OCI-LY7 (cell line): ENCODE results near the gene GNAQ. TPM values are rescaled to one million over a fixed set of nuclear protein-coding genes. Genes with fewer than 3 reads are reported as not detected.

Experiments
- BruUV-seq: library from RNA; stranded (reverse); fragments of 400-500 nt; replicated peaks from 2 replicates; lab custom pipeline; 2021; lab: Mats Ljungman, UMichigan
- CTCF ChIA-PET: fragments of 300-600 bp; sonication (Branson Sonifier 250); formaldehyde crosslinking; loops from one replicate; lab custom pipeline; 2022; ENCODE audit warnings: antibody characterized with exemption; ENCODE audit not compliant: unreplicated experiment; lab: Charles Lee
- POLR2A ChIA-PET: fragments of 300-600 bp; sonication (Branson Sonifier 250); formaldehyde crosslinking; loops from one replicate; lab custom pipeline; 2022; ENCODE audit warnings: antibody characterized with exemption; lab: Charles Lee
- DNase-seq: peaks from one replicate; pipeline ENCODE4 v3.0.0-alpha.2; 2015; ENCODE audit warnings: low spot score
- H2AFZ ChIP-seq: fragments of 200-600 bp; sonication (generic), shearing (Covaris generic); 2 replicates; pipeline ENCODE4 v1.6.1; 2014; ENCODE audit warnings: mild to moderate bottlenecking, antibody characterized with exemption, low read length, moderate library complexity
- H3K27ac ChIP-seq: fragments of 200-600 bp; sonication (generic); 2 replicates; pipeline ENCODE4 v1.5.1; 2014; ENCODE audit warnings: mixed run types, low read depth, mild to moderate bottlenecking, moderate library complexity, low read length, inconsistent platforms; ENCODE audit not compliant: poor library complexity, severe bottlenecking
- H3K36me3 ChIP-seq: fragments of 200-600 bp; sonication (generic); 2 replicates; pipeline ENCODE4 v1.6.1; 2014; ENCODE audit warnings: mild to moderate bottlenecking, antibody characterized with exemption, low read length, moderate library complexity, mixed read lengths; ENCODE audit not compliant: insufficient read depth
- H3K4me1 ChIP-seq: fragments of 200-600 bp; sonication (generic); 2 replicates; pipeline ENCODE4 v1.5.1; 2014; ENCODE audit warnings: mild to moderate bottlenecking, low read length; ENCODE audit not compliant: insufficient read depth, poor library complexity, severe bottlenecking
- H3K4me2 ChIP-seq: fragments of 200-600 bp; sonication (generic); 2 replicates; pipeline ENCODE4 v1.6.1; 2014; ENCODE audit warnings: mild to moderate bottlenecking, low read length
- H3K4me3 ChIP-seq: fragments of 200-600 bp; sonication (generic); 2 replicates; pipeline ENCODE4 v1.5.1; 2014; ENCODE audit warnings: mild to moderate bottlenecking, low read depth, low read length; ENCODE audit not compliant: poor library complexity, severe bottlenecking
- H3K79me2 ChIP-seq: fragments of 200-600 bp; sonication (generic); 2 replicates; pipeline ENCODE4 v1.6.1; 2016; ENCODE audit warnings: low read depth, mild to moderate bottlenecking, low read length, moderate library complexity, mixed read lengths; ENCODE audit not compliant: insufficient read depth
- H3K9me2 ChIP-seq: fragments of 200-600 bp; sonication (generic); 2 replicates; pipeline ENCODE4 v1.6.1; 2016; ENCODE audit warnings: mild to moderate bottlenecking, low read length, mixed read lengths; ENCODE audit not compliant: insufficient read depth
- H3K9me3 ChIP-seq: fragments of 200-600 bp; sonication (generic); 2 replicates; pipeline ENCODE4 v1.6.1; 2014; ENCODE audit warnings: mild to moderate bottlenecking, mixed run types, low read length, mixed read lengths
- H4K20me1 ChIP-seq: fragments of 200-600 bp; sonication (generic); 2 replicates; pipeline ENCODE4 v1.6.1; 2014; ENCODE audit warnings: mild to moderate bottlenecking, antibody characterized with exemption, low read length, moderate library complexity, mixed read lengths; ENCODE audit not compliant: insufficient read depth
- EZH2phosphoT487 ChIP-seq: fragments of 200-600 bp; sonication (generic); IDR thresholded peaks from 2 replicates; pipeline ENCODE4 v1.6.1; 2018; ENCODE audit warnings: low read depth, borderline replicate concordance, mild to moderate bottlenecking, mixed run types, antibody characterized with exemption, low read length, moderate library complexity, mixed read lengths
- intact Hi-C: fragments of 100-400 bp; cut with micrococcal nuclease; formaldehyde crosslinking; loops from one replicate; pipeline ENCODE4 v1.10.0; 2022; ENCODE audit not compliant: unreplicated experiment
- total RNA-seq, 2 experiments: library from RNA; depleted of rRNA in 1 of 2; stranded (reverse); fragments of >200 nt in 1 of 2; shearing (Covaris generic) in 1 of 2; gene quantifications; 2 replicates each; pipeline ENCODE4 v1.2.3, GENCODE V29; 2014 to 2022
- TF ChIP-seq, protein P1 (sequence below): fragments of 200-600 bp; sonication (generic); conservative IDR thresholded peaks from 2 replicates; pipeline ENCODE4 v1.5.1; 2014; ENCODE audit warnings: mild to moderate bottlenecking, antibody characterized with exemption, low read length, moderate library complexity, mixed read lengths

The GNAQ gene
- total RNA-seq, 2 experiments from 2014 or later = not detected

DNA sequence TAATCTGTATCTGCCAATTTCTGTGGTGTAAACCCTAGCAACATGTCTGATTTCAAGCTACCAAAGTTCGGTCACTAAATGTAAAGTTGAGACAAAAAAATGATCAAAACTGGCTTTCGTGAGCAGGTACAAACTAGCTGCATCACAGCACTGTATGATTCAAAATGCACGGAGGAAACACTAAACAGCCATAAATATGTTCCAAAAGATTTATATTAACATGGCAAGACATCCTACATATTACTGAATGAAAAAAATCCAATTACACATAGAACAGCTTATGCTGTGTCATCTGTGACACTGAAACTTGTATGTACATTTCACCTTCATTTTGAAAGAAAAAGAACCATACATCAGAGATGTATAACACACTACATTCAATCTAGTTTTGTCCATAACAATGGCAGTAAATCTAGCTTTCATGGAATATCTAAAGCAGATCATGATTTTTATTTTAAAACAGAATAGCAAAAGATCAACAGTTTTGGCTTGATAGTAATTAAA is 14.4 kb downstream of the GNAQ start:
- no peaks in the 10 kb centered on the region for H3K9me3 ChIP-seq
- no peaks in the 10 kb centered on the region for H3K36me3 ChIP-seq
- BruUV-seq = no TSS peak
- H3K4me3 ChIP-seq = no peak overlapping the region
- CTCF ChIA-PET = no interaction called here
- H3K4me2 ChIP-seq = no peak overlapping the region
- no peaks in the 10 kb centered on the region for H4K20me1 ChIP-seq
- no peaks in the 10 kb centered on the region for H3K9me2 ChIP-seq
- POLR2A ChIA-PET = interaction anchor here (1.1 kb wide), 1 partner anchor 19 kb away, joined by 5 read pairs; no protein-coding TSS in a partner anchor
- no peak overlapping the region for H3K27ac ChIP-seq
- H2AFZ ChIP-seq = no peak overlapping the region
- H3K79me2 ChIP-seq = no peaks in the 10 kb centered on the region
- no peak for DNase-seq
- intact Hi-C loops = no loop called here
- H3K4me1 ChIP-seq = no peaks in the 10 kb centered on the region
- TF ChIP-seq EZH2phosphoT487 = no peak
- TF ChIP-seq, protein P1, sequence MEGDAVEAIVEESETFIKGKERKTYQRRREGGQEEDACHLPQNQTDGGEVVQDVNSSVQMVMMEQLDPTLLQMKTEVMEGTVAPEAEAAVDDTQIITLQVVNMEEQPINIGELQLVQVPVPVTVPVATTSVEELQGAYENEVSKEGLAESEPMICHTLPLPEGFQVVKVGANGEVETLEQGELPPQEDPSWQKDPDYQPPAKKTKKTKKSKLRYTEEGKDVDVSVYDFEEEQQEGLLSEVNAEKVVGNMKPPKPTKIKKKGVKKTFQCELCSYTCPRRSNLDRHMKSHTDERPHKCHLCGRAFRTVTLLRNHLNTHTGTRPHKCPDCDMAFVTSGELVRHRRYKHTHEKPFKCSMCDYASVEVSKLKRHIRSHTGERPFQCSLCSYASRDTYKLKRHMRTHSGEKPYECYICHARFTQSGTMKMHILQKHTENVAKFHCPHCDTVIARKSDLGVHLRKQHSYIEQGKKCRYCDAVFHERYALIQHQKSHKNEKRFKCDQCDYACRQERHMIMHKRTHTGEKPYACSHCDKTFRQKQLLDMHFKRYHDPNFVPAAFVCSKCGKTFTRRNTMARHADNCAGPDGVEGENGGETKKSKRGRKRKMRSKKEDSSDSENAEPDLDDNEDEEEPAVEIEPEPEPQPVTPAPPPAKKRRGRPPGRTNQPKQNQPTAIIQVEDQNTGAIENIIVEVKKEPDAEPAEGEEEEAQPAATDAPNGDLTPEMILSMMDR = no peak

DNA sequence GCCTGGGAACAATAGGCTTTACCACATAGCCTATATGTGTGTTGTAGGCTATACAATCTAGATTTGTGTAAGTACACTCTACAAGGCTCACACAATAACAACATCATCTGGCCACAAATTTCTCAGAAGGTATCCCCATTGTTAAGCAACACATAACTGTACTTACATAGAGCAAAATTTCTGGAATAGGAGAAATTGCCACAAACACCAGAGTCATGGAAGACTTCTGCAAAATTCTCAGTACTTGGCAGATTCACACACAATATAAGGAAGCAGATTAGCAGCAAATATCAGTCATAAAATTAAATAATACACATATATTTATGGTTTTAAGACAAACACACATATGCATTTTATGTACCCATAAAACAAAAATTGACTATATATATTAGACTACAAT is 16.4 kb downstream of the GNAQ start:
- H3K9me3 ChIP-seq = no peaks in the 10 kb centered on the region
- H3K4me2 ChIP-seq = no peak overlapping the region
- H3K4me3 ChIP-seq = no peak overlapping the region
- TF ChIP-seq EZH2phosphoT487 = no peak
- TF ChIP-seq, protein P1 = no peak
- BruUV-seq = no TSS peak
- intact Hi-C loops = no loop called here
- ChIA-PET CTCF (no interaction called here), POLR2A (no interaction called here)
- no peaks in the 10 kb centered on the region for H3K9me2 ChIP-seq
- DNase-seq = no peak
- H4K20me1 ChIP-seq = no peaks in the 10 kb centered on the region
- H3K4me1 ChIP-seq = no peaks in the 10 kb centered on the region
- no peak overlapping the region for H3K27ac ChIP-seq
- no peak overlapping the region for H2AFZ ChIP-seq
- no peaks in the 10 kb centered on the region for H3K36me3 ChIP-seq
- H3K79me2 ChIP-seq = no peaks in the 10 kb centered on the region

DNA sequence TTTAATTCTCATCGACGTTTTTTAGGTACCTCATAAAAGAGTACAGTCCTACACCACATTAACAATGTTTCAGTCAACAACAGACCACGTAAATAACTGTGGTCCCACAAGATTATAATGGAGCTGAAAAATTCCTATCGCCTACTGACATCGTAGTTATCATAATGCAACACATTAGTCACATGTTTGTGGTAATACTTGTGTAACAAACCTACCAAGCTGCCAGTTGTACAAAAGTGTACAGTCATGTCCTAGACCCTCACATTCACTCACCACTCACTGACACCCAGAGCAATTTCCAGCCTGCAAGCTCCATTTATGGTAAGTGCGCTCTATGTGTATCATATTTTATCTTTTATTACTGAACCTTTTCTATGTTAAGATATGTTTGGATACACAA is 16.8 kb downstream of the GNAQ start:
- no peak for DNase-seq
- Histone ChIP-seq H3K4me2 (no peak overlapping the region), H4K20me1 (no peaks in the 10 kb centered on the region), H3K27ac (no peak overlapping the region), H3K9me2 (no peaks in the 10 kb centered on the region), H2AFZ (no peak overlapping the region), H3K36me3 (no peaks in the 10 kb centered on the region), H3K79me2 (no peaks in the 10 kb centered on the region), H3K9me3 (no peaks in the 10 kb centered on the region), H3K4me1 (no peaks in the 10 kb centered on the region), H3K4me3 (no peak overlapping the region)
- no peak for TF ChIP-seq EZH2phosphoT487
- ChIA-PET POLR2A (no interaction called here), CTCF (no interaction called here)
- BruUV-seq = no TSS peak
- intact Hi-C loops = no loop called here
